ENCODE results near the gene CREM. TPM values are rescaled to one million over a fixed set of nuclear protein-coding genes. Genes with fewer than 3 reads are reported as not detected.

CREM gene
- total RNA-seq, 1 experiment from 2014 or later: 20.0 TPM

DNA sequence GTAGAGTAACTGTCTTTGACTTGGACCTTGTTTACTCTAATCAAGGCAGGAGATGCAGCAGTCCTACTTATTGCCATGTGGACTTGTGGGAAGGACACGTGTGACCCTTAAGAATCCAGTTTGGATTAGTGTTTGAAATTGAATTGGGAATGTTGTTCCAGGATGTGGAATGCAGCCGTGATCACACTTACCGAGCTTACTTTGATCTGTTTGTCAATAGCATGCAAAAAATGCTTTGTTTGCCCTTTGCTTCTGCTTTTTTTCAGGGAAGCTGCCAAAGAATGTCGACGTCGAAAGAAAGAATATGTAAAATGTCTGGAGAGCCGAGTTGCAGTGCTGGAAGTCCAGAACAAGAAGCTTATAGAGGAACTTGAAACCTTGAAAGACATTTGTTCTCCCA is 84.7 kb downstream of the CREM start:
- no peaks in the 10 kb centered on the region for H3K79me2 ChIP-seq (ENCODE audit: insufficient read depth, low read length)
- no peak overlapping the region for H3K4me3 Mint-ChIP-seq
- H3K27me3 Mint-ChIP-seq (ENCODE audit: low read depth): no peaks in the 10 kb centered on the region
- peaks cover 2 to 6% (median 4%) of the 10 kb centered on the region in 3 experiments; a peak in 6 of 7 replicates for H3K36me3 Mint-ChIP-seq (ENCODE audit: insufficient read depth in 1 of 3, low read depth in 3 of 3)
- no peaks in the 10 kb centered on the region for H3K9me3 Mint-ChIP-seq
- H4K91ac ChIP-seq (ENCODE audit: insufficient read length, low read depth, low read length): no peak overlapping the region
- no peak overlapping the region for H3K56ac ChIP-seq (ENCODE audit: insufficient read length, low read depth, low read length)
- no peak overlapping the region for H2BK15ac ChIP-seq (ENCODE audit: low read depth, low read length)
- peaks cover 46 to 48% of the 10 kb centered on the region in 2 experiments for H3K4me1 Mint-ChIP-seq
- no peaks in the 10 kb centered on the region for H3K23me2 ChIP-seq (ENCODE audit: insufficient read length, low read depth, low read length, poor library complexity, severe bottlenecking)
- no peaks in the 10 kb centered on the region for H3K27me3 ChIP-seq (ENCODE audit: insufficient read depth, low read length)
- H2BK20ac ChIP-seq (ENCODE audit: low read depth, low read length, poor library complexity, severe bottlenecking): no peak overlapping the region
- no peak overlapping the region for H2AFZ ChIP-seq (ENCODE audit: low read length)
- H3K27ac ChIP-seq (ENCODE audit: insufficient read length, low read depth, low read length): no peak overlapping the region
- no peak overlapping the region for H3K9ac ChIP-seq (ENCODE audit: extremely low read depth, insufficient read length, low read length)
- H3K79me1 ChIP-seq (ENCODE audit: insufficient read depth, low read depth, low read length, poor library complexity, severe bottlenecking): no peaks in the 10 kb centered on the region
- DNase-seq: no peak
- no peak overlapping the region for H4K5ac ChIP-seq (ENCODE audit: insufficient read length, low read depth, low read length)
- TF ChIP-seq, protein P1, sequence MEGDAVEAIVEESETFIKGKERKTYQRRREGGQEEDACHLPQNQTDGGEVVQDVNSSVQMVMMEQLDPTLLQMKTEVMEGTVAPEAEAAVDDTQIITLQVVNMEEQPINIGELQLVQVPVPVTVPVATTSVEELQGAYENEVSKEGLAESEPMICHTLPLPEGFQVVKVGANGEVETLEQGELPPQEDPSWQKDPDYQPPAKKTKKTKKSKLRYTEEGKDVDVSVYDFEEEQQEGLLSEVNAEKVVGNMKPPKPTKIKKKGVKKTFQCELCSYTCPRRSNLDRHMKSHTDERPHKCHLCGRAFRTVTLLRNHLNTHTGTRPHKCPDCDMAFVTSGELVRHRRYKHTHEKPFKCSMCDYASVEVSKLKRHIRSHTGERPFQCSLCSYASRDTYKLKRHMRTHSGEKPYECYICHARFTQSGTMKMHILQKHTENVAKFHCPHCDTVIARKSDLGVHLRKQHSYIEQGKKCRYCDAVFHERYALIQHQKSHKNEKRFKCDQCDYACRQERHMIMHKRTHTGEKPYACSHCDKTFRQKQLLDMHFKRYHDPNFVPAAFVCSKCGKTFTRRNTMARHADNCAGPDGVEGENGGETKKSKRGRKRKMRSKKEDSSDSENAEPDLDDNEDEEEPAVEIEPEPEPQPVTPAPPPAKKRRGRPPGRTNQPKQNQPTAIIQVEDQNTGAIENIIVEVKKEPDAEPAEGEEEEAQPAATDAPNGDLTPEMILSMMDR (conservative IDR thresholded peaks at IDR 0.05): no peak
- H3K27ac Mint-ChIP-seq: peak overlapping the region in 1 of 3 experiments; percentile 84; a peak in 3 of 7 replicates
- no peaks in the 10 kb centered on the region for H3K9me3 ChIP-seq (ENCODE audit: control insufficient read depth, low read depth, low read length)
- no CpG with 5 or more reads among the region's 7 CpGs for WGBS (ENCODE audit: extremely low coverage, insufficient read length, low lambda C conversion rate)
- no peak overlapping the region for H3K23ac ChIP-seq (ENCODE audit: insufficient read length, low read depth, low read length)
- H3K4me1 ChIP-seq (ENCODE audit: insufficient read depth, low read length): peaks cover 14% of the 10 kb centered on the region
- no peaks in the 10 kb centered on the region for H4K20me1 ChIP-seq (ENCODE audit: control insufficient read depth, insufficient read depth, insufficient read length)
- no peak overlapping the region for H2BK12ac ChIP-seq (ENCODE audit: insufficient read length, low read depth, low read length)
- no peak overlapping the region for H3K18ac ChIP-seq (ENCODE audit: insufficient read length, low read depth, low read length)
- H4K8ac ChIP-seq (replicated peaks; ENCODE audit: insufficient read length, low read depth, low read length): no peak overlapping the region
- H2BK120ac ChIP-seq (ENCODE audit: low read depth, low read length, poor library complexity, severe bottlenecking): no peak overlapping the region
- H3K14ac ChIP-seq (ENCODE audit: insufficient read depth, low read length): no peak overlapping the region
- no peak overlapping the region for H3K4me2 ChIP-seq (ENCODE audit: insufficient read depth, insufficient read length, low read length)
- no peak overlapping the region for H2BK5ac ChIP-seq (ENCODE audit: insufficient read length, low read length)
- H3T11ph ChIP-seq (ENCODE audit: low read length): no peak overlapping the region
- no peak overlapping the region for H3K4ac ChIP-seq (ENCODE audit: low read depth, low read length)
- H2AK5ac ChIP-seq (ENCODE audit: insufficient read length, low read length): no peak overlapping the region
